OCI-LY1 (cell line): ENCODE measurements around the gene ERAP2.
A peak's percentile ranks its signal among the peaks of the same experiment; 100 is the strongest.

Experiments used
- H2AFZ ChIP-seq: fragments of 200-600 bp; sonication (generic), shearing (Covaris generic); 2 replicates; pipeline ENCODE4 v1.6.0; 2014; ENCODE audit warnings: antibody characterized with exemption, mild to moderate bottlenecking, low read length
- H3F3A ChIP-seq: fragments of 200-600 bp; sonication (generic), shearing (Covaris generic); 2 replicates; pipeline ENCODE4 v1.6.0; 2014; ENCODE audit warnings: mild to moderate bottlenecking, antibody characterized with exemption, low read length, moderate library complexity; ENCODE audit not compliant: insufficient read depth
- H3K27ac ChIP-seq: fragments of 200-600 bp; sonication (generic); 2 replicates; pipeline ENCODE4 v1.5.1; 2014; ENCODE audit warnings: low read length, mixed run types, mild to moderate bottlenecking, low read depth; ENCODE audit not compliant: poor library complexity, severe bottlenecking
- H3K27me3 ChIP-seq: fragments of 200-600 bp; sonication (generic); 2 replicates; pipeline ENCODE4 v1.6.0; 2014; ENCODE audit warnings: antibody characterized with exemption, mild to moderate bottlenecking, low read length, moderate library complexity; ENCODE audit not compliant: insufficient read depth
- H3K36me3 ChIP-seq: fragments of 200-600 bp; sonication (generic); 2 replicates; pipeline ENCODE4 v1.6.1; 2014; ENCODE audit warnings: mild to moderate bottlenecking, antibody characterized with exemption, low read length, moderate library complexity, mixed read lengths; ENCODE audit not compliant: insufficient read depth
- H3K4me1 ChIP-seq: fragments of 200-600 bp; sonication (generic); 2 replicates; pipeline ENCODE4 v1.5.1; 2014; ENCODE audit warnings: mild to moderate bottlenecking, low read length, moderate library complexity; ENCODE audit not compliant: insufficient read depth, severe bottlenecking
- H3K4me2 ChIP-seq: fragments of 200-600 bp; sonication (generic), shearing (Covaris generic); 2 replicates; pipeline ENCODE4 v1.6.1; 2014; ENCODE audit warnings: low read length
- H3K4me3 ChIP-seq: fragments of 200-600 bp; sonication (generic); 2 replicates; pipeline ENCODE4 v1.5.1; 2014; ENCODE audit warnings: low read length, low read depth, mild to moderate bottlenecking, mixed read lengths; ENCODE audit not compliant: poor library complexity, severe bottlenecking
- H3K79me2 ChIP-seq: fragments of 200-600 bp; shearing (Covaris generic); 2 replicates; pipeline ENCODE4 v1.6.1; 2016; ENCODE audit warnings: mixed run types, low read length, mixed read lengths; ENCODE audit not compliant: insufficient read depth
- H3K9ac ChIP-seq: fragments of 200-600 bp; sonication (generic), shearing (Covaris generic); 2 replicates; pipeline ENCODE4 v1.6.1; 2014; ENCODE audit warnings: mild to moderate bottlenecking, low read length, mixed read lengths
- H3K9me2 ChIP-seq: fragments of 200-600 bp; sonication (generic), shearing (Covaris generic); 2 replicates; pipeline ENCODE4 v1.6.1; 2014; ENCODE audit warnings: low read depth, mild to moderate bottlenecking, low read length, mixed read lengths
- H3K9me3 ChIP-seq: fragments of 200-600 bp; shearing (Covaris generic); 2 replicates; pipeline ENCODE4 v1.6.1; 2014; ENCODE audit warnings: low read length, mixed read lengths
- H4K20me1 ChIP-seq: fragments of 200-600 bp; sonication (generic), shearing (Covaris generic); 2 replicates; pipeline ENCODE4 v1.6.0; 2016; ENCODE audit warnings: mild to moderate bottlenecking, low read length; ENCODE audit not compliant: insufficient read depth
- EZH2 ChIP-seq: fragments of 200-600 bp; sonication (generic), shearing (Covaris generic); IDR thresholded peaks from 2 replicates; pipeline ENCODE4 v1.8.0; 2017; ENCODE audit warnings: borderline replicate concordance, mixed run types, mild to moderate bottlenecking, antibody characterized with exemption, low read length, moderate library complexity, mixed read lengths
- TF ChIP-seq, protein P1 (sequence below): fragments of 200-600 bp; sonication (generic), shearing (Covaris generic); IDR thresholded peaks from 2 replicates; pipeline ENCODE4 v1.5.1; 2017; ENCODE audit warnings: mild to moderate bottlenecking, antibody characterized with exemption, low read length, moderate library complexity, mixed read lengths

Gene ERAP2

GRCh38 chr5:96913233-96913632, 36.9 kb downstream of the ERAP2 start:
- Histone ChIP-seq H3K27me3 (no peaks in the 10 kb centered on the region), H3K36me3 (peaks cover 73% of the 10 kb centered on the region), H3K9me2 (no peaks in the 10 kb centered on the region), H3K4me1 (no peaks in the 10 kb centered on the region), H3K79me2 (no peaks in the 10 kb centered on the region), H3K4me3 (no peak overlapping the region), H3K9me3 (no peaks in the 10 kb centered on the region), H2AFZ (no peak overlapping the region), H3K9ac (no peak overlapping the region), H3K27ac (no peak overlapping the region), H4K20me1 (no peaks in the 10 kb centered on the region), H3K4me2 (no peak overlapping the region), H3F3A (no peaks in the 10 kb centered on the region)
- no peak for TF ChIP-seq EZH2
- TF ChIP-seq, protein P1, sequence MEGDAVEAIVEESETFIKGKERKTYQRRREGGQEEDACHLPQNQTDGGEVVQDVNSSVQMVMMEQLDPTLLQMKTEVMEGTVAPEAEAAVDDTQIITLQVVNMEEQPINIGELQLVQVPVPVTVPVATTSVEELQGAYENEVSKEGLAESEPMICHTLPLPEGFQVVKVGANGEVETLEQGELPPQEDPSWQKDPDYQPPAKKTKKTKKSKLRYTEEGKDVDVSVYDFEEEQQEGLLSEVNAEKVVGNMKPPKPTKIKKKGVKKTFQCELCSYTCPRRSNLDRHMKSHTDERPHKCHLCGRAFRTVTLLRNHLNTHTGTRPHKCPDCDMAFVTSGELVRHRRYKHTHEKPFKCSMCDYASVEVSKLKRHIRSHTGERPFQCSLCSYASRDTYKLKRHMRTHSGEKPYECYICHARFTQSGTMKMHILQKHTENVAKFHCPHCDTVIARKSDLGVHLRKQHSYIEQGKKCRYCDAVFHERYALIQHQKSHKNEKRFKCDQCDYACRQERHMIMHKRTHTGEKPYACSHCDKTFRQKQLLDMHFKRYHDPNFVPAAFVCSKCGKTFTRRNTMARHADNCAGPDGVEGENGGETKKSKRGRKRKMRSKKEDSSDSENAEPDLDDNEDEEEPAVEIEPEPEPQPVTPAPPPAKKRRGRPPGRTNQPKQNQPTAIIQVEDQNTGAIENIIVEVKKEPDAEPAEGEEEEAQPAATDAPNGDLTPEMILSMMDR: no peak

DNA sequence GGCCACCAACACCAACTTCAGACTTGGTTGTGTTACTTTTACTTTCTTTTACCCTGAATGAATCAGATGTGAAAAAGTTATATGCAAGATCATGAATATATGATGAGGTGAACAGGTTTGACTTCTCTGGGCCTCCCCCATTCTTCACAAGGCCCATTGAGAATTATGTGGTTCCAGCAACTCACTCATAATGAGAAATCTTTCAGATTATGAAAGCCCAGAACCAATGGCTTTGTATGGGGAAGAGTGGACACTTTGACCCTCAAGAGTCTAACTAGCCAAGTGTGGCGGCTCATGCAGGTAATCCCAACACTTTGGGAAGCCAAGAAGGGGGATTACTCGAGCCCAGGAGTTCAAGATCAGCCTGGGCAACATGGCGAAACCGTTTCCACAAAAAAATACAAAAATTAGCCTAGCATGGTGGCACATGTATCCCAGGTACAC, 43.5 kb downstream of the ERAP2 start:
- Histone ChIP-seq H3K4me3 (no peak overlapping the region), H3K79me2 (no peaks in the 10 kb centered on the region), H3K4me2 (no peak overlapping the region), H3K36me3 (peaks cover 30% of the 10 kb centered on the region), H3K27me3 (no peaks in the 10 kb centered on the region), H3K4me1 (peaks cover 47% of the 10 kb centered on the region), H2AFZ (no peak overlapping the region), H3K9me3 (no peaks in the 10 kb centered on the region), H3K9ac (no peak overlapping the region), H4K20me1 (no peaks in the 10 kb centered on the region), H3K27ac (no peak overlapping the region), H3F3A (peaks cover 7% of the 10 kb centered on the region; the same call in 1 of the 2 replicates), H3K9me2 (no peaks in the 10 kb centered on the region)
- TF ChIP-seq, protein P1: no peak
- no peak for TF ChIP-seq EZH2

DNA sequence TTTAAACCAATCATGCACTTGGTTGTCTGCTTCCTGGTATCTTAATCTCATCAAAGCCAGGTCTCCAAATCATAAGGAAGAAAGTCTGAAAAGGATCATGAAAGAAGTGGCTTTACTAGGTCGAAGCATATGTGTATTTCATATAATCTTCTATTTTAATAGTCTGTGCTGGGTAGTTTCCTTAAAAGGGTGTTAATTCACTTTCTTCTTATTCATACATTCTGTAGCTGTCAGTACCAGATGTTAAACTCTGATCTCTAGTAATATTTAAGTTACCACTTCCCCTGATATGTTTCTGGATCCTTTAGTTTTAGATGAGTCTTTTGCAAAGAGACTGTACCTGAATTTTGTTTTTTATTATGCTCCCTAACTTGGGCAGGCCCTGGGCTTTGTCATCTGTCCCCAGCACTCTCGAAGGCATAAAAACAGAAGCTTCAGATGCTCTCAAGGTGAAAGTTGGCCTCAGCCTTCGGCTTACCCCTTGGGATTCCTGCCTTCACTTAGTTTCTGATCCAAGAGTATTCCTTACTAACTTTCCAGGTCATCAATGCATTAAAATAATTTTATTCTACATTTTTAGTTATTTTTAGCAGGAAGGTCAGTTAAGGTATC, 44.5 kb downstream of the ERAP2 start:
- peaks cover 57% of the 10 kb centered on the region for H3K4me1 ChIP-seq
- peak overlapping the region; percentile 71; the same call in 1 of the 2 replicates for H3K4me2 ChIP-seq
- H3K27ac ChIP-seq: peak overlapping the region; percentile 88
- no peak for TF ChIP-seq EZH2
- TF ChIP-seq, protein P1: no peak
- no peaks in the 10 kb centered on the region for H3K9me2 ChIP-seq
- H3F3A ChIP-seq: peaks cover 7% of the 10 kb centered on the region; the same call in 1 of the 2 replicates
- H3K9me3 ChIP-seq: no peaks in the 10 kb centered on the region
- no peaks in the 10 kb centered on the region for H4K20me1 ChIP-seq
- H3K36me3 ChIP-seq: peaks cover 26% of the 10 kb centered on the region
- no peaks in the 10 kb centered on the region for H3K27me3 ChIP-seq
- H3K4me3 ChIP-seq: no peak overlapping the region
- no peak overlapping the region for H2AFZ ChIP-seq
- H3K79me2 ChIP-seq: no peaks in the 10 kb centered on the region
- H3K9ac ChIP-seq: peak overlapping the region; percentile 58
